HEK293T (cell line): Measurements from ENCODE around the gene HMGA1.

ENCODE experiments used
- CTCF ChIA-PET: fragments of 350-600 bp; formaldehyde crosslinking; extraction: SDS; loops from one replicate; lab custom pipeline; 2021; ENCODE audit warnings: antibody characterized with exemption, inconsistent platforms; lab: Yijun Ruan, JAX
- POLR2A ChIA-PET: fragments of 350-600 bp; formaldehyde crosslinking; extraction: SDS; loops from one replicate; lab custom pipeline; 2020; ENCODE audit warnings: antibody characterized with exemption, inconsistent platforms; lab: Yijun Ruan, JAX
- DNase-seq: peaks from one replicate; pipeline ENCODE4 v3.0.0; 2012; ENCODE audit warnings: mixed read lengths; ENCODE audit errors: extremely low spot score
- ARNT ChIP-seq: fragments of 450-650 bp; IDR thresholded peaks from 2 replicates; pipeline ENCODE4 v1.6.1; 2017; ENCODE audit warnings: mild to moderate bottlenecking
- BHLHE40 ChIP-seq: fragments of 450-650 bp; IDR thresholded peaks from 2 replicates; pipeline ENCODE4 v1.6.1; 2016; ENCODE audit warnings: mild to moderate bottlenecking, moderate library complexity, borderline replicate concordance
- CTBP1 ChIP-seq: fragments of 450-650 bp; IDR thresholded peaks from 2 replicates; pipeline ENCODE4 v1.6.1; 2016; ENCODE audit warnings: borderline replicate concordance
- ELF4 ChIP-seq: fragments of 450-650 bp; IDR thresholded peaks from 2 replicates; pipeline ENCODE4 v1.6.1; 2017; ENCODE audit warnings: antibody characterized with exemption
- FOXA1 ChIP-seq: fragments of 450-650 bp; IDR thresholded peaks from 2 replicates; pipeline ENCODE4 v1.6.1; 2016; ENCODE audit warnings: mild to moderate bottlenecking
- FOXK2 ChIP-seq: fragments of 450-650 bp; IDR thresholded peaks from 2 replicates; pipeline ENCODE4 v1.6.1; 2016; ENCODE audit warnings: mild to moderate bottlenecking
- FOXM1 ChIP-seq: fragments of 450-650 bp; IDR thresholded peaks from 2 replicates; pipeline ENCODE4 v1.6.1; 2017; ENCODE audit warnings: mild to moderate bottlenecking, borderline replicate concordance
- HDGF ChIP-seq: fragments of 450-650 bp; IDR thresholded peaks from 2 replicates; pipeline ENCODE4 v1.6.1; 2017; ENCODE audit warnings: antibody characterized with exemption, borderline replicate concordance
- L3MBTL2 ChIP-seq: fragments of 450-650 bp; conservative IDR thresholded peaks from 2 replicates; pipeline ENCODE4 v1.6.1; 2016; ENCODE audit warnings: mild to moderate bottlenecking
- LEF1 ChIP-seq: fragments of 450-650 bp; IDR thresholded peaks from 2 replicates; pipeline ENCODE4 v1.6.1; 2017; ENCODE audit warnings: mild to moderate bottlenecking, borderline replicate concordance
- NFRKB ChIP-seq: fragments of 450-650 bp; IDR thresholded peaks from 2 replicates; pipeline ENCODE4 v1.6.1; 2016; ENCODE audit warnings: mild to moderate bottlenecking, moderate library complexity
- SP1 ChIP-seq: fragments of 450-650 bp; IDR thresholded peaks from 2 replicates; pipeline ENCODE4 v1.6.1; 2017
- SUZ12 ChIP-seq: fragments of 450-650 bp; IDR thresholded peaks from 2 replicates; pipeline ENCODE4 v1.6.1; 2016; ENCODE audit warnings: mild to moderate bottlenecking
- TARDBP ChIP-seq: fragments of 450-650 bp; IDR thresholded peaks from 2 replicates; pipeline ENCODE4 v1.6.1; 2016
- ZNF384 ChIP-seq: fragments of 450-650 bp; IDR thresholded peaks from 2 replicates; pipeline ENCODE4 v1.6.1; 2016
- TF ChIP-seq, protein P1 (sequence below): fragments of 450-650 bp; IDR thresholded peaks from 2 replicates; pipeline ENCODE4 v1.6.1; 2016

Gene HMGA1

DNA sequence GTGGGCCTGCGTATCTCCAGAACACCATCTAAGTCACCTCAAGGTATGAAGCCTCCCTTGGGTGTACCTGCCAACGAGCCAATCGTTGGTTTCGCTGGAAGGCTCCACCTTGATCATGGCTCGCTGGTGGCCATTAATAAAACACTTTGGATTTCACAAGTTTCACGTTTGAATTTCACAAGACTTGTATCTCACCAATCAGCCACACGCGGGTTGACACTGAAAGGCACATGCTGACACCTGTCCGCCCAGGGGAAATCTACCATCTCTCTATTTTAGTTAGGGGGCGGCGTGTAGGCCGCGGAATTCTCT lies 586 bp upstream of the HMGA1 start:
- CTCF ChIA-PET, result interaction anchor here (1.3 to 1.7 kb wide), 2 partner anchors 13 to 40 kb away, joined by 3 to 4 read pairs; partner anchors contain the start of gene SMIM29
- TF ChIP-seq TARDBP (no peak), BHLHE40 (no peak), LEF1 (no peak)
- TF ChIP-seq, protein P1, sequence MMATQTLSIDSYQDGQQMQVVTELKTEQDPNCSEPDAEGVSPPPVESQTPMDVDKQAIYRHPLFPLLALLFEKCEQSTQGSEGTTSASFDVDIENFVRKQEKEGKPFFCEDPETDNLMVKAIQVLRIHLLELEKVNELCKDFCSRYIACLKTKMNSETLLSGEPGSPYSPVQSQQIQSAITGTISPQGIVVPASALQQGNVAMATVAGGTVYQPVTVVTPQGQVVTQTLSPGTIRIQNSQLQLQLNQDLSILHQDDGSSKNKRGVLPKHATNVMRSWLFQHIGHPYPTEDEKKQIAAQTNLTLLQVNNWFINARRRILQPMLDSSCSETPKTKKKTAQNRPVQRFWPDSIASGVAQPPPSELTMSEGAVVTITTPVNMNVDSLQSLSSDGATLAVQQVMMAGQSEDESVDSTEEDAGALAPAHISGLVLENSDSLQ, result no peak
- no peak for DNase-seq
- POLR2A ChIA-PET, result interaction anchor here (1.0 to 2.2 kb wide), 8 partner anchors 9 to 179 kb away, joined by 3 to 21 read pairs (median 5); partner anchors contain the start of gene SMIM29

DNA sequence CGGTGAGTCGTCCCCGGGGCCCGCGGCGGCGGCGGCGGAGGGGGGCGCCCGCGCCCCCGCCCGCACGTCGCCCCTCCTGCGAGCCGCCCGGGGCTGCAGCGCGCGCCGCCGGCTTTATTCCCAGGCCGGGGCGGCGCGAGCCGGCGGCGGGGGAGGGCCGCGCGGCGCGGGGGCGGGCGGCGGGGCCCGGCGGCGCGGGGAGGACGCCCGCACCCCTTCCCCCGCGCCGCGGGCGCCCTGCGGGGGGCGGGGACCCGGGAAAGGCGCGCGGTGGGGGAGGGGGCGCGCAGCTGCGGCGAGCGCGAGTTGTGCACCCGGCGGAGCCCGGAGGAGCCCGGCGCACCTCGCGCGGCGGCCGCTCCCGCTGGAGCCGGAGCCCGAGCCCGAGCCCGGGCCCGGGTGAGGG lies 646 bp downstream of the HMGA1 start:
- TF ChIP-seq ARNT, result no peak
- no peak for TF ChIP-seq BHLHE40
- no peak for TF ChIP-seq NFRKB
- no peak for TF ChIP-seq LEF1
- TF ChIP-seq FOXA1, result no peak
- no peak for TF ChIP-seq HDGF
- ChIA-PET POLR2A (interaction anchor here (0.5 to 2.2 kb wide), 9 partner anchors 10 to 177 kb away, joined by 3 to 21 read pairs (median 3); partner anchors contain the start of gene SMIM29), CTCF (interaction anchor here (1.3 to 1.7 kb wide), 2 partner anchors 12 to 41 kb away, joined by 3 to 4 read pairs; partner anchors contain the start of gene SMIM29)
- peak; percentile 48 for DNase-seq

DNA sequence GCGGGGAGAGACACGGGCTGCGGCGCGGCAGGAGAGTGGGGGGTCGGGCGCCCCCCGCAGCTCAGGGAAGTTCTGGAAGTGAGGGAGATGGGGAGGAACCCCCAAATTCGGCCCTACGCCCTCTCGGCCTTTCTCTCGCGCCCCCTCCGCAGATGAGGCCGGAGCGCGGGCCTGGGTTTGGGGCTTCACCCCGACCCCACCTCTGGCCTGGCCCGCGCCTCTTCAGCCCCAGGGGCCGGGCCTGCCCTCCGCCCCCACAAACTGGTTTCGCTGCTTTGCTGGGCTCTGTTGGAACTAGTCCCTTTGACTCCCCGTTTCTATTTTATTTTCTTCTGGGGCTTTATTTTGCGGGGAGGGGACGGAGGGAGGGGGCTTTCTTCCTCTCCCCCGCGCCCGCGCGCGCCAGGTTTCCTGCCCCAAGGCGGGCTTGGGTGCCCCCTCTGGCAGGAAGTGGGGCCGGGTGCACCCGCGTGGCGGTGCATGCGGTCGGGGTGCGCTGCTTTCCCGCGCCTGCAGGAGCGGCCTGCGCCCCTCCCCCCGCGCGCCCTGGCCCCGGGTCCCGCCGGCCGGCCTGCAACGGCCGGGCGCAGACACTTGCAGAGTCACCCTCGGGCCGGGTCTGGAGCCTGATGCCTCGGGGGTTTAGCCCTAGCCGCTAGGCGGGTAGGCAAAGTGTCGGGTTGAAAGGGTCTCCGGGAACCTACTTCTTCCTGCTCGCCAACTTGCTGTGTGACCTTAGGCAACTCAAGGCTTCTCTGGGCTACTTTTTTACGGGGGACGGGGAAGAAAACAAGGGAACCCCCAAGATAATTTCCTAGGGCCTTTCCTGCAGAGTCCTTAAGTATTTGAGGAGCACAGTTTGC lies 1.3 kb downstream of the HMGA1 start:
- peak; percentile 37 for DNase-seq
- ChIA-PET POLR2A (interaction anchor here (1.0 to 2.2 kb wide), 4 partner anchors 11 to 42 kb away, joined by 3 to 21 read pairs (median 10); no protein-coding TSS in a partner anchor), CTCF (interaction anchor here (1.7 kb wide), 1 partner anchor 42 kb away, joined by 4 read pairs; no protein-coding TSS in a partner anchor)
- TF ChIP-seq L3MBTL2 (peak; percentile 67), ARNT (no peak)

DNA sequence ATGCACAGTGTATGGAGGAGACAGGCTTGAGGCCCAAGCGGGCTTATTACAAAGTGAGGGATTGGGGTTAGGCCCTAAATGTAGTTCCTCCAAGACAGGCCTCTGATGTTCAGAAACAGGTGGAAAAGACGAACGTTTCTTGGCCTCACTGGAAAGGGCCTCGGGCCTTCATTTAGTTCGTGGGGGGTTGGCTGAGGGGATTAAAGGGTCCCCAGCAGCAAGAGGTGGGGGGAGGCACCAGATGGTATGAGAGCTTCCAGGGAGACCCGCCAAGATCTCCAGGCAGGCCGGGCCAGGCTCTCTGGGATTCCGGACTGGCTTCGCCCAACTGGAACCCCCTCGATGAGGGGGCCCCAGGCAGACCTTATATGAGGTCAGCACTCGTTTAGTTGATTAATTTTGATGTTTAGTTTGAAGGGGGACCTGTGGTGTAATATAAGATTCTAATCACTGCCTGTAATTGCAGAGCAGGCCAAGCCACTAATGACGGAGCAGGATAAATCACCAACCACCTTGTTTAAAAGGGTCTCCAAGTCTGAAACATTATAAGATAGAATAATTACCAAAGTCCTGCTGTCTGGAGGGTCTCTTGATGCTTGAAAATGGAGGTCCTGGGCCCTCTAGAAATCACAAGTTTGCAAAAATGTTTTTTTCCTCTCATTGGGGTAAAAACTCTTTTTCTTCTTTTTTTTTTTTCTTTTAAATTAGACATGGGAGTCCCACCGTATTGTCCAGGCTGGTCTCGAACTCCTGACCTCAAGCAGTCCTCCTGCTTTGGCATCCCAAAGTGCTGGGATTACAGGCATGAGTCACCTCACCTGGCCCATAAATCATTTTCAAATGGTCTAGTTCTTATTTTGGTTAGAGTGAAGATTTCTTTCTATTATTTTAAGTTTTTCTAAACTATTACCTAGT lies 2.2 kb downstream of the HMGA1 start:
- POLR2A ChIA-PET, result no interaction called here
- CTCF ChIA-PET, result no interaction called here
- no peak for TF ChIP-seq ELF4
- TF ChIP-seq, protein P1, result peak; percentile 69
- DNase-seq, result peak; percentile 5

DNA sequence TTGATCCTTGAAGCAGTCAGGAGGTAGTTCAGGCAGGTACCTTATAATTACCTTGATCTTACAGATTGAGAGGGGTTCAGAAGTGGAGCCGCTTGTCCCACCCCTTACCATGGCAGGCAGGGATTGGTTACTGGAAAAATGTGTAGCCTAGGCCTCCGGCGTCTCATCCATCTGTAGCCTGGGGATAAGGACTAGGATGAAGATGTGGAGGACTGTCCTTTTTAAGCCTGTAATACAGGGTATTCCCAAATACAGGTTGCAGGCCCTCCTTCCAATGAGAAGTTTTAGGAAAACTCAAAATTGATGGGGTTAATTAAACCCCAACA lies 2.8 kb downstream of the HMGA1 start:
- peak; percentile 5 for DNase-seq
- ChIA-PET CTCF (no interaction called here), POLR2A (interaction anchor here (1.0 kb wide), 1 partner anchor 16 kb away, joined by 4 read pairs; no protein-coding TSS in a partner anchor)

DNA sequence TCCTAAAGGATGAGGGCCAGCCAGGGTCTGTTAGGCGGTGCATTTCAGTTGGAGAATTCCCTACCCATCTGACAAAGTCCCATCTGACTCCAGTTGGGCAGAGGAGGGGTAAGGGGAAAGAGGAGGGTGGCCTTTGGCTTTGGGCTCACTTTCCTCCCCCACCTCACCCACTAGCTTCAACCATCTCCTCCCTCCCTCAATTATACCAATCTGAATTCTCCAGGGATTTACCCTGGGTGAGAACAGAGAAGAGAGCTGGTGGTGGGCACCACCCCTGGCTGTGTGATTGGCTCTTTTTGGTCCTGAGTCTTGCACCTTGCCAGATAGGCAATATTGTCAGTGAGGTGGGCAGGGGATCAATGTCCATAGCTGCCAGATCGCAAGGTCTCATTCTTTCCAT lies 3.2 kb downstream of the HMGA1 start:
- TF ChIP-seq NFRKB, result no peak
- TF ChIP-seq FOXM1, result no peak
- no peak for TF ChIP-seq CTBP1
- no peak for TF ChIP-seq FOXK2
- no peak for TF ChIP-seq TARDBP
- TF ChIP-seq LEF1, result no peak
- no peak for TF ChIP-seq SUZ12
- TF ChIP-seq ZNF384, result no peak
- TF ChIP-seq FOXA1, result no peak
- no peak for TF ChIP-seq ELF4
- TF ChIP-seq, protein P1, result no peak
- TF ChIP-seq L3MBTL2, result no peak
- ChIA-PET CTCF (no interaction called here), POLR2A (interaction anchor here (1.0 kb wide), 1 partner anchor 16 kb away, joined by 4 read pairs; no protein-coding TSS in a partner anchor)
- no peak for DNase-seq

More for the DNA sequence above, 2.8 kb downstream of the HMGA1 start:
- TF ChIP-seq HDGF, result no peak
- no peak for TF ChIP-seq LEF1
- TF ChIP-seq FOXK2, result no peak
- no peak for TF ChIP-seq FOXA1
- TF ChIP-seq, protein P1, result no peak
- TF ChIP-seq ZNF384, result no peak
- TF ChIP-seq ARNT, result no peak
- no peak for TF ChIP-seq SP1
- no peak for TF ChIP-seq FOXM1
- TF ChIP-seq BHLHE40, result no peak
- TF ChIP-seq CTBP1, result no peak
- TF ChIP-seq ELF4, result no peak
- no peak for TF ChIP-seq NFRKB
- TF ChIP-seq SUZ12, result no peak
- TF ChIP-seq TARDBP, result no peak
